HepG2 (cell line): Measurements from ENCODE around the gene TMEM139. TPM values are rescaled to one million over a fixed set of nuclear protein-coding genes. Genes with fewer than 3 reads are reported as not detected.

Experiments used
- ATAC-seq: fragments of 200-7000 bp; cut with Tn5 transposase; 3 replicates; pipeline ENCODE4 v1.9.1; 2020; ENCODE audit warnings: mild to moderate bottlenecking, moderate library complexity
- BruUV-seq: library from RNA; stranded (reverse); fragments of 400-500 nt; replicated peaks from 2 replicates; lab custom pipeline; 2021; lab: Mats Ljungman, UMichigan
- CTCF ChIA-PET: fragments of 300-600 bp; formaldehyde crosslinking; extraction: SDS; loops from one replicate; lab custom pipeline; 2021; ENCODE audit warnings: low total read pairs, inconsistent platforms, low intra/inter-chr PET ratio; lab: Yijun Ruan, JAX
- POLR2A ChIA-PET: fragments of 350-600 bp; sonication (Branson Sonifier 250); formaldehyde crosslinking; loops from one replicate; lab custom pipeline; 2020; ENCODE audit warnings: antibody characterized with exemption, inconsistent platforms; lab: Yijun Ruan, JAX
- DNase-seq: peaks from one replicate; pipeline ENCODE4 v3.0.0-alpha.2; 2015; ENCODE audit warnings: low spot score
- FAIRE-seq: peaks from 3 replicates; lab custom pipeline; 2011; peaks lifted over from hg19 to GRCh38; lab: Jason Lieb, UNC
- H2AFZ ChIP-seq: one replicate; pipeline ENCODE4 v1.6.1; 2011; ENCODE audit warnings: low read length, inconsistent platforms
- H3K27ac ChIP-seq: fragments of 300-600 bp; 3 replicates; pipeline ENCODE4 v1.8.0; 2011; ENCODE audit warnings: mixed run types, mild to moderate bottlenecking, mixed read lengths, low read length, inconsistent platforms; ENCODE audit not compliant: insufficient read depth; ENCODE audit errors: extremely low read length
- H3K27me3 ChIP-seq, 2 experiments: fragments of 200-600 bp in 1 of 2; 2 replicates in 1 of 2; 3 replicates in 1 of 2; pipeline versions ENCODE4 v1.6.0 to v1.8.0; 2011; ENCODE audit warnings: low read length in 2 of 2, mild to moderate bottlenecking in 2 of 2, moderate library complexity in 2 of 2, inconsistent platforms in 1 of 2; ENCODE audit not compliant: insufficient read depth in 2 of 2, control insufficient read depth in 1 of 2
- H3K36me3 ChIP-seq, 2 experiments: fragments of 200-600 bp in 1 of 2; replicated peaks in 1 of 2; 2 replicates in 1 of 2; 3 replicates in 1 of 2; pipeline versions ENCODE4 v1.5.1 to v1.8.0; 2011; ENCODE audit warnings: low read length in 2 of 2, inconsistent platforms in 1 of 2; ENCODE audit not compliant: insufficient read depth in 2 of 2, control insufficient read depth in 1 of 2
- H3K4me1 ChIP-seq: 2 replicates; pipeline ENCODE4 v1.5.1; 2012; ENCODE audit warnings: low read length, inconsistent platforms; ENCODE audit not compliant: insufficient read depth
- H3K4me2 ChIP-seq: 2 replicates; pipeline ENCODE4 v1.6.0; 2011; ENCODE audit warnings: low read depth, low read length, inconsistent platforms
- H3K4me3 ChIP-seq, 3 experiments: fragments of 200-600 bp in 1 of 3; sonication (generic), shearing (Covaris generic) in 1 of 3; replicated peaks in 1 of 3; 2 replicates each; pipeline ENCODE4 v1.5.1; 2011 to 2016; ENCODE audit warnings: low read length in 3 of 3, inconsistent platforms in 2 of 3, low read depth in 2 of 3, mild to moderate bottlenecking in 2 of 3, control low read depth in 1 of 3, mixed read lengths in 1 of 3; ENCODE audit not compliant: insufficient read depth in 1 of 3
- H3K79me2 ChIP-seq: one replicate; pipeline ENCODE4 v1.6.1; 2011; ENCODE audit warnings: low read length, inconsistent platforms; ENCODE audit not compliant: insufficient read depth
- H3K9ac ChIP-seq: 2 replicates; pipeline ENCODE4 v1.6.0; 2011; ENCODE audit warnings: mild to moderate bottlenecking, low read depth, low read length, inconsistent platforms; ENCODE audit not compliant: insufficient read depth
- H3K9me3 ChIP-seq: 2 replicates; pipeline ENCODE4 v1.5.1; 2012; ENCODE audit warnings: mild to moderate bottlenecking, low read length
- H4K20me1 ChIP-seq: 2 replicates; pipeline ENCODE4 v1.6.0; 2011; ENCODE audit warnings: inconsistent platforms, mild to moderate bottlenecking, low read length, moderate library complexity; ENCODE audit not compliant: insufficient read depth
- JUNB ChIP-seq: sonication (generic); formaldehyde crosslinking; IDR thresholded peaks from 2 replicates; pipeline ENCODE4 v1.8.0; 2022; ENCODE audit warnings: missing genetic modification reagents, mild to moderate bottlenecking, borderline replicate concordance
- PAF1 ChIP-seq: IDR thresholded peaks from 2 replicates; pipeline ENCODE4 v1.6.1; 2016; ENCODE audit warnings: missing genetic modification reagents, missing compliant biosample characterization
- TEF ChIP-seq: sonication (generic); formaldehyde crosslinking; IDR thresholded peaks from 2 replicates; pipeline ENCODE4 v1.5.0; 2020; ENCODE audit warnings: missing genetic modification reagents
- ZBTB38 ChIP-seq: sonication (generic); formaldehyde crosslinking; IDR thresholded peaks from 2 replicates; pipeline ENCODE4 v1.5.1; 2020; ENCODE audit warnings: mild to moderate bottlenecking, missing genetic modification reagents
- ZNF160 ChIP-seq: sonication (generic); formaldehyde crosslinking; IDR thresholded peaks from 2 replicates; pipeline ENCODE4 v1.8.0; 2022; ENCODE audit warnings: mild to moderate bottlenecking, inconsistent platforms, missing genetic modification reagents
- ZNF484 ChIP-seq: sonication (generic); formaldehyde crosslinking; IDR thresholded peaks from 2 replicates; pipeline ENCODE4 v1.5.1; 2020; ENCODE audit warnings: mild to moderate bottlenecking, low read depth, missing genetic modification reagents, borderline replicate concordance
- ZNF556 ChIP-seq: sonication (generic); formaldehyde crosslinking; IDR thresholded peaks from 2 replicates; pipeline ENCODE4 v1.4.0; 2020; ENCODE audit warnings: mild to moderate bottlenecking, missing genetic modification reagents, borderline replicate concordance
- ZZZ3 ChIP-seq: sonication (generic); formaldehyde crosslinking; IDR thresholded peaks from 2 replicates; pipeline ENCODE4 v1.4.0; 2020; ENCODE audit warnings: missing genetic modification reagents, mild to moderate bottlenecking, borderline replicate concordance
- WGBS: methylation state at CpG from one replicate; pipeline ENCODE4 v1.1.6; 2017; ENCODE audit warnings: low lambda C conversion rate; 5-methylcytosine and 5-hydroxymethylcytosine counted together
- in situ Hi-C: cut with HindIII; loops from 2 replicates; pipeline ENCODE4 v1.10.0; 2017; ENCODE audit warnings: low pct_unique_long_range_greater_than_20kb; ENCODE audit not compliant: extremely low pct_ligation_motif_present
- intact Hi-C: fragments of 100-400 bp; cut with micrococcal nuclease; formaldehyde crosslinking; loops from one replicate; pipeline ENCODE4 v1.10.0; 2022; ENCODE audit not compliant: unreplicated experiment
- polyA plus RNA-seq, 8 experiments: library from polyadenylated mRNA; depleted of rRNA in 3 of 8; stranded (reverse) in 7 of 8; unstranded in 1 of 8; fragments of >200 nt; fragmentation: Illumina TruSeq in 4 of 8; extraction: Trizol in 4 of 8; gene quantifications; 2 replicates each; pipeline versions ENCODE4 v1.2.1 to v1.2.3, GENCODE V29; 2011 to 2016; ENCODE audit warnings: low read depth in 4 of 8, missing spikeins in 1 of 8, mixed read lengths in 1 of 8; ENCODE audit not compliant: insufficient read depth in 1 of 8
- total RNA-seq, 5 experiments: library from RNA; depleted of rRNA; stranded (reverse); fragments of >200 nt; fragmentation: Illumina TruSeq; extraction: Trizol; gene quantifications; 2 replicates each; pipeline ENCODE4 v1.2.3, GENCODE V29; 2016; ENCODE audit warnings: low read depth in 1 of 5
- TF ChIP-seq, protein P1 (sequence below): fragments of 450-650 bp; IDR thresholded peaks from 2 replicates; pipeline ENCODE4 v1.6.1; 2017; ENCODE audit warnings: mild to moderate bottlenecking
- TF ChIP-seq, protein P2 (sequence below), 2 experiments: fragments of 450-650 bp in 1 of 2; sonication (generic) in 1 of 2; formaldehyde crosslinking in 1 of 2; IDR thresholded peaks; 2 replicates each; pipeline versions ENCODE4 v1.6.1 to v1.8.0; 2016 to 2022; ENCODE audit warnings: antibody characterized with exemption in 1 of 2, mild to moderate bottlenecking in 1 of 2, missing genetic modification reagents in 1 of 2

The TMEM139 gene
- total and polyA plus RNA-seq, 2 of the 13 experiments (the other 11 are each of a cell fraction or from before 2014, with no cell fraction given), result 7.9 to 14.0 TPM

- no TSS peak for BruUV-seq
- no peak for ATAC-seq
- peaks cover 31% of the 10 kb centered on the region for H3K4me1 ChIP-seq
- POLR2A ChIA-PET, result no interaction called here
- H3K79me2 ChIP-seq, result no peaks in the 10 kb centered on the region
- WGBS, result 56% methylated on average over 9 of the region's 9 CpGs
- no peaks in the 10 kb centered on the region for H3K36me3 ChIP-seq
- peaks cover 0 to 7% of the 10 kb centered on the region in 2 experiments; a peak in 2 of 5 replicates for H3K27me3 ChIP-seq
- in situ Hi-C loops, result loop anchor here (5.0 kb wide), 1 partner anchor 97 kb away; no protein-coding TSS in a partner anchor
- no peak overlapping the region for H3K9ac ChIP-seq
- no peak for FAIRE-seq
- no peak overlapping the region for H3K27ac ChIP-seq
- no peak overlapping the region for H2AFZ ChIP-seq
- no peak overlapping the region for H3K4me3 ChIP-seq
- intact Hi-C loops, result no loop called here
- no peaks in the 10 kb centered on the region for H4K20me1 ChIP-seq
- CTCF ChIA-PET, result no interaction called here
- H3K9me3 ChIP-seq, result no peaks in the 10 kb centered on the region
- H3K4me2 ChIP-seq, result no peak overlapping the region
- DNase-seq, result no peak
- TF ChIP-seq ZNF556, result no peak
- TF ChIP-seq PAF1 (CRISPR knock-in tag), result no peak
- no peak for TF ChIP-seq ZNF160
- no peak for TF ChIP-seq TEF
- TF ChIP-seq ZZZ3 (CRISPR knock-in tag), result no peak
- no peak for TF ChIP-seq ZNF484 (CRISPR knock-in tag)
- TF ChIP-seq, protein P1, sequence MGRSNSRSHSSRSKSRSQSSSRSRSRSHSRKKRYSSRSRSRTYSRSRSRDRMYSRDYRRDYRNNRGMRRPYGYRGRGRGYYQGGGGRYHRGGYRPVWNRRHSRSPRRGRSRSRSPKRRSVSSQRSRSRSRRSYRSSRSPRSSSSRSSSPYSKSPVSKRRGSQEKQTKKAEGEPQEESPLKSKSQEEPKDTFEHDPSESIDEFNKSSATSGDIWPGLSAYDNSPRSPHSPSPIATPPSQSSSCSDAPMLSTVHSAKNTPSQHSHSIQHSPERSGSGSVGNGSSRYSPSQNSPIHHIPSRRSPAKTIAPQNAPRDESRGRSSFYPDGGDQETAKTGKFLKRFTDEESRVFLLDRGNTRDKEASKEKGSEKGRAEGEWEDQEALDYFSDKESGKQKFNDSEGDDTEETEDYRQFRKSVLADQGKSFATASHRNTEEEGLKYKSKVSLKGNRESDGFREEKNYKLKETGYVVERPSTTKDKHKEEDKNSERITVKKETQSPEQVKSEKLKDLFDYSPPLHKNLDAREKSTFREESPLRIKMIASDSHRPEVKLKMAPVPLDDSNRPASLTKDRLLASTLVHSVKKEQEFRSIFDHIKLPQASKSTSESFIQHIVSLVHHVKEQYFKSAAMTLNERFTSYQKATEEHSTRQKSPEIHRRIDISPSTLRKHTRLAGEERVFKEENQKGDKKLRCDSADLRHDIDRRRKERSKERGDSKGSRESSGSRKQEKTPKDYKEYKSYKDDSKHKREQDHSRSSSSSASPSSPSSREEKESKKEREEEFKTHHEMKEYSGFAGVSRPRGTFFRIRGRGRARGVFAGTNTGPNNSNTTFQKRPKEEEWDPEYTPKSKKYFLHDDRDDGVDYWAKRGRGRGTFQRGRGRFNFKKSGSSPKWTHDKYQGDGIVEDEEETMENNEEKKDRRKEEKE, result no peak
- TF ChIP-seq, protein P2, sequence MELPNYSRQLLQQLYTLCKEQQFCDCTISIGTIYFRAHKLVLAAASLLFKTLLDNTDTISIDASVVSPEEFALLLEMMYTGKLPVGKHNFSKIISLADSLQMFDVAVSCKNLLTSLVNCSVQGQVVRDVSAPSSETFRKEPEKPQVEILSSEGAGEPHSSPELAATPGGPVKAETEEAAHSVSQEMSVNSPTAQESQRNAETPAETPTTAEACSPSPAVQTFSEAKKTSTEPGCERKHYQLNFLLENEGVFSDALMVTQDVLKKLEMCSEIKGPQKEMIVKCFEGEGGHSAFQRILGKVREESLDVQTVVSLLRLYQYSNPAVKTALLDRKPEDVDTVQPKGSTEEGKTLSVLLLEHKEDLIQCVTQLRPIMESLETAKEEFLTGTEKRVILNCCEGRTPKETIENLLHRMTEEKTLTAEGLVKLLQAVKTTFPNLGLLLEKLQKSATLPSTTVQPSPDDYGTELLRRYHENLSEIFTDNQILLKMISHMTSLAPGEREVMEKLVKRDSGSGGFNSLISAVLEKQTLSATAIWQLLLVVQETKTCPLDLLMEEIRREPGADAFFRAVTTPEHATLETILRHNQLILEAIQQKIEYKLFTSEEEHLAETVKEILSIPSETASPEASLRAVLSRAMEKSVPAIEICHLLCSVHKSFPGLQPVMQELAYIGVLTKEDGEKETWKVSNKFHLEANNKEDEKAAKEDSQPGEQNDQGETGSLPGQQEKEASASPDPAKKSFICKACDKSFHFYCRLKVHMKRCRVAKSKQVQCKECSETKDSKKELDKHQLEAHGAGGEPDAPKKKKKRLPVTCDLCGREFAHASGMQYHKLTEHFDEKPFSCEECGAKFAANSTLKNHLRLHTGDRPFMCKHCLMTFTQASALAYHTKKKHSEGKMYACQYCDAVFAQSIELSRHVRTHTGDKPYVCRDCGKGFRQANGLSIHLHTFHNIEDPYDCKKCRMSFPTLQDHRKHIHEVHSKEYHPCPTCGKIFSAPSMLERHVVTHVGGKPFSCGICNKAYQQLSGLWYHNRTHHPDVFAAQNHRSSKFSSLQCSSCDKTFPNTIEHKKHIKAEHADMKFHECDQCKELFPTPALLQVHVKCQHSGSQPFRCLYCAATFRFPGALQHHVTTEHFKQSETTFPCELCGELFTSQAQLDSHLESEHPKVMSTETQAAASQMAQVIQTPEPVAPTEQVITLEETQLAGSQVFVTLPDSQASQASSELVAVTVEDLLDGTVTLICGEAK (IDR thresholded peaks at IDR 0.05), result no peak
- TF ChIP-seq, protein P2 (CRISPR knock-in tag; IDR thresholded peaks at IDR 0.05), result no peak
- no peak for TF ChIP-seq ZBTB38 (CRISPR knock-in tag)
- TF ChIP-seq JUNB (CRISPR knock-in tag), result no peak
These were observed 35.9 kb downstream of the TMEM139 start for GRCh38 chr7:143320620-143321019.
